H1 (cell line): ENCODE measurements around the gene MACROD2.

Experiments
- CTCF ChIP-seq, 3 experiments: IDR thresholded peaks; 1 replicate in 2 of 3; 2 replicates in 1 of 3; pipeline versions ENCODE4 v1.5.1 to v1.6.1; 2011; ENCODE audit warnings: low read length in 3 of 3, mild to moderate bottlenecking in 3 of 3, inconsistent platforms in 2 of 3, low read depth in 1 of 3, moderate library complexity in 1 of 3; ENCODE audit not compliant: insufficient read depth in 1 of 3; ENCODE audit errors: control extremely low read depth in 1 of 3
- EZH2 ChIP-seq: fragments of 200-600 bp; sonication (generic); IDR thresholded peaks from 2 replicates; pipeline ENCODE4 v1.7.1; 2012; ENCODE audit warnings: low read depth, mild to moderate bottlenecking, moderate library complexity, low read length, inconsistent platforms; ENCODE audit not compliant: severe bottlenecking

GRCh38 chr20:15613530-15613929 is 1618.2 kb downstream of the MACROD2 start:
- TF ChIP-seq CTCF (IDR thresholded peaks at IDR 0.05; ENCODE audit: control extremely low read depth in 1 of 3, insufficient read depth in 1 of 3, low read depth in 1 of 3, low read length in 3 of 3): no peak
- TF ChIP-seq EZH2: no peak
